IPS-NIHi11 (cell line): Measurements from ENCODE around the gene OAF.
"Not testable (repeated sequence)": the region's sequence is repeated elsewhere in the genome, so short reads cannot be mapped to it uniquely, and the experiment has no call there.

Source experiments
- DNase-seq: peaks from one replicate; pipeline ENCODE4 v3.0.0; 2012; ENCODE audit warnings: mixed read lengths, low spot score

Gene OAF

GRCh38 chr11:120210626-120211521 is at the start of gene OAF:
OAF (plus strand) TSS chr11:120211032; CDS start chr11:120211280, 248 bp downstream.
- DNase-seq = peak; percentile 92

- DNase-seq = no peak
These were observed 43.2 kb upstream of the OAF start for GRCh38 chr11:120167659-120168058.

GRCh38 chr11:120168108-120168959 is 42.5 kb upstream of the OAF start:
- no peak for DNase-seq

GRCh38 chr11:120168960-120169681 is 41.7 kb upstream of the OAF start:
- DNase-seq = peak; percentile 95

GRCh38 chr11:120169981-120170698 is 40.7 kb upstream of the OAF start:
- no peak for DNase-seq

- DNase-seq = no peak
These were observed 40.0 kb upstream of the OAF start for GRCh38 chr11:120170741-120171261.

GRCh38 chr11:120172054-120172911 is 38.5 kb upstream of the OAF start:
- peak; percentile 81 for DNase-seq

GRCh38 chr11:120173019-120173705 is 37.7 kb upstream of the OAF start:
- DNase-seq = no peak

GRCh38 chr11:120173807-120174206 is 37.0 kb upstream of the OAF start:
- DNase-seq = no peak

GRCh38 chr11:120174866-120175265 is 36.0 kb upstream of the OAF start:
- no peak for DNase-seq

- no peak for DNase-seq
These were observed 32.2 kb upstream of the OAF start for GRCh38 chr11:120178561-120179056.

- no peak for DNase-seq
These were observed 31.7 kb upstream of the OAF start for GRCh38 chr11:120179057-120179672.

- not testable (repeated sequence) for DNase-seq
These were observed 30.8 kb upstream of the OAF start for GRCh38 chr11:120180063-120180462.

GRCh38 chr11:120180551-120181232 is 30.1 kb upstream of the OAF start:
- peak; percentile 53 for DNase-seq

- DNase-seq = no peak
These were observed 29.4 kb upstream of the OAF start for GRCh38 chr11:120181376-120181975.

- no peak for DNase-seq
These were observed 28.5 kb upstream of the OAF start for GRCh38 chr11:120182372-120182771.

- DNase-seq = peak; percentile 64
These were observed 27.9 kb upstream of the OAF start for GRCh38 chr11:120182790-120183491.
